ENCODE measurements around the gene NRTN. TPM values are rescaled to one million over a fixed set of nuclear protein-coding genes. Genes with fewer than 3 reads are reported as not detected.
"Not testable (repeated sequence)": the region's sequence is repeated elsewhere in the genome, so short reads cannot be mapped to it uniquely, and the experiment has no call there.

Gene NRTN
- total RNA-seq, 6 donors from 2014 or later = 0.77 to 13.3 (median 4.5) TPM

DNA sequence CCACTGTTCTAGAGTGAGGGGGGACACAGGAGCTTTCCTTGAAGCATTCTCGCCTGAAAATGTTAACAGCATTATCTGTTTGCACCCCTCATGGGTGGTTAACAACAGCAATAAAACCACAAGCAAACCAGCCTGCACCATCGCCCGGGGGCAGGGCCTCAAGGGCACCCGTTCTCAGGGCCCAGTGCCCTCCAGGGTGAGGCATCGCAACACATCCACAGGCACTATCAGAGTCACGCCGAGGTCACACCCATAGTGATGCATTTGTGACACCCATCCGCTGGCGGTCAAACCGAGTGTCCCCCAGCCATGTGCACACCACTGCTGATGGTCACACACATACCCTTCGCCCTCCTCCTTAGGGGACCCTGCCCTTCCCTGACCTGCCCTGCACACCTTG lies 60.9 kb downstream of the NRTN start:
- ATAC-seq (ENCODE audit: low FRiP score in 2 of 2) (no peak), DNase-seq (no peak)
- no peak overlapping the region for H3K27ac ChIP-seq
- no peaks in the 10 kb centered on the region for H3K9me3 ChIP-seq
- no peaks in the 10 kb centered on the region for H3K27me3 ChIP-seq
- H3K36me3 ChIP-seq = no peaks in the 10 kb centered on the region
- no peak overlapping the region for H3K4me3 ChIP-seq
- H3K4me1 ChIP-seq = no peaks in the 10 kb centered on the region
- 85 to 88% methylated on average over 7 to 11 of the region's 11 CpGs for WGBS, 2 donors
- TF ChIP-seq EP300 (IDR thresholded peaks at IDR 0.05) (no peak), POLR2AphosphoS5 (IDR thresholded peaks at IDR 0.05) (no peak)

DNA sequence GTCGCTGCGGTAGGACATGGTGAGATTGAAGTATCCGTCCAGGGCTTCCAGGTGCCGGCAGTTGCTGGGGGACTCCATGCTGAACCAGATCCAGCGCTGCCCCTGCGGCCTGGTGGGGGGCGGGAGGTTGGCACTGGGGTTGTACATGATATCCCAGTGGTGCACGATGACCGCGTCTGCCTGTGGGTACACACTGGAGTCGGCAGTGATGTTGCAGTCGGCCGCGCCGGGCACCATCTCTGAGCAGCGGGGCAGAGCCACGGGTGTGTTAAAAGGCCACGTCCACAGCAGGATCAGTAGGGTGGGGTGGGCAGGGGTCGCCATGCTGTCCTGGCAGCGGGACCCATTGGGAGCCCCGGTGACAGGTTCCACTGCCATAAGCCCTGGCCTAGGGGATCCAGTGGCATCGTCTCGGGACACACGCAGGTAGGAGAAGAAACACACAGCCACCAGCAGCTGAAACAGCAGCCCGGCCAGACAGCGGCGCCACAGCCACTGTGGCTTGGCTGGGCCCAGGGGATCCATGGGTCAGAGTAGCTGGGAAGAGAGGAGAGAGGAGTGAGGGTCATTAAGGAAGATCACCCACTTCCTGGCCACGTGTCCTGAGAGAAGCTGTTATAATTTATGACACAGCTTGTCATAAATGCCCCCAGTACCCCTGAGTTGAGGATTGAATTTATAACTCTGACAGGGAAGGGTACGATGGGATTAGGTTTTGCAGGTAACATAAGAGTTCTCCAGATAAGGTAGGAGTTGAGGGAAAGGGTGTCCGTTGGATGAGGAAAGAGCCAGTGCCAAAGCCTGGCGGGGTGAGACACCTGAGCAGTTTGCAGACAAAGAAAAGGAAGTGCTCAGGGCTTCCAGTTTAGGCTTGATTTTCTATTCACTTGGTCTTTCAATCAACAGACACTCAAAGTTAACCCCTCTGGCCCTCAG lies 62.6 kb downstream of the NRTN start:
- ATAC-seq (ENCODE audit: low FRiP score in 2 of 2) (no peak), DNase-seq (no peak)
- Histone ChIP-seq H3K36me3 (no peaks in the 10 kb centered on the region), H3K9me3 (no peaks in the 10 kb centered on the region), H3K4me3 (no peak overlapping the region), H3K4me1 (no peaks in the 10 kb centered on the region), H3K27me3 (no peaks in the 10 kb centered on the region), H3K27ac (no peak overlapping the region)
- 52 to 85% methylated on average over 7 to 31 of the region's 31 CpGs for WGBS, 2 donors
- TF ChIP-seq EP300 (IDR thresholded peaks at IDR 0.05) = no peak
- no peak for TF ChIP-seq POLR2A (IDR thresholded peaks at IDR 0.05)
- no peak for TF ChIP-seq POLR2AphosphoS5 (IDR thresholded peaks at IDR 0.05)
- TF ChIP-seq CTCF (IDR thresholded peaks at IDR 0.05) = no peak

GRCh38 chr19:5870986-5871394 lies 66.1 kb downstream of the NRTN start:
- Histone ChIP-seq H3K4me1 (no peaks in the 10 kb centered on the region), H3K9me3 (no peaks in the 10 kb centered on the region), H3K27ac (no peak overlapping the region), H3K36me3 (no peaks in the 10 kb centered on the region), H3K4me3 (no peak overlapping the region), H3K27me3 (no peaks in the 10 kb centered on the region)
- TF ChIP-seq CTCF (IDR thresholded peaks at IDR 0.05) (no peak), EP300 (IDR thresholded peaks at IDR 0.05) (no peak), POLR2A (IDR thresholded peaks at IDR 0.05) (no peak), POLR2AphosphoS5 (IDR thresholded peaks at IDR 0.05) (no peak)
- DNase-seq (no peak), ATAC-seq (ENCODE audit: low FRiP score in 2 of 2) (no peak)
- 67 to 72% methylated on average over 12 of the region's 12 CpGs for WGBS, 2 donors

- Histone ChIP-seq H3K27me3 (no peaks in the 10 kb centered on the region), H3K4me3 (no peak overlapping the region), H3K27ac (no peak overlapping the region), H3K9me3 (no peaks in the 10 kb centered on the region), H3K36me3 (no peaks in the 10 kb centered on the region), H3K4me1 (no peaks in the 10 kb centered on the region)
- DNase-seq = no peak
- WGBS, 2 donors = 88 to 96% methylated on average over 11 to 12 of the region's 12 CpGs
- no peak for ATAC-seq (ENCODE audit: low FRiP score in 2 of 2)
- no peak for TF ChIP-seq CTCF (IDR thresholded peaks at IDR 0.05)
Observed at GRCh38 chr19:5873617-5874199, 68.8 kb downstream of the NRTN start.

DNA sequence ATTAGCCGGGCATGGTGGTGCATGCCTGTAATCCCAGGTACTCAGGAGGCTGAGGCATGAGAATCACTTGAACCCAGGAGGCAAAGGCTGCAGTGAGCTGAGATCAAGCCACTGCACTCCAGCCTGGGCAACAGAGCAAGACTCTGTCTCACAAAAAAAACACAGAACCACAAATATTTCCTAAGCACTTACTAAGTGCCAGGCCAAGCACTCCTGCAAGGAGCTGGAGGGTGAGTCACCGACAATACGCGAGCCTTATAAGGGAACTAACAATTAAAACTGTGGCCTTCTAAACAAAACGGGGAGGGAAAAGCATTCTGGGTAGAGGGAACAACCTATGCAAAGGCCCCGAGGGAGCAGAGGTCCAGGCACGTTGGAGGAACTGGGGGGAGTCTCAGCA lies 69.6 kb downstream of the NRTN start:
- H3K27ac ChIP-seq; H3K4me3 ChIP-seq; DNase-seq; H3K4me1 ChIP-seq; ATAC-seq (ENCODE audit: low FRiP score in 2 of 2); H3K36me3 ChIP-seq; H3K9me3 ChIP-seq; H3K27me3 ChIP-seq: not testable (repeated sequence)
- 64 to 86% methylated on average over 7 of the region's 7 CpGs for WGBS, 2 donors
